HFFc6 (cell line): ENCODE measurements around the gene GNB3. TPM values are rescaled to one million over a fixed set of nuclear protein-coding genes. Genes with fewer than 3 reads are reported as not detected.
A peak's percentile ranks its signal among the peaks of the same experiment; 100 is the strongest.
"Not testable (repeated sequence)": the region's sequence is repeated elsewhere in the genome, so short reads cannot be mapped to it uniquely, and the experiment has no call there.

Experiments
- DNase-seq: peaks from one replicate; pipeline ENCODE4 v3.0.0-alpha.2; 2018
- H3K27ac Mint-ChIP-seq: 2 replicates; pipeline ENCODE4 v1.8.0; 2020; ENCODE audit warnings: mild to moderate bottlenecking, mixed read lengths
- H3K27me3 Mint-ChIP-seq: 2 replicates; pipeline ENCODE4 v1.8.0; 2021; ENCODE audit warnings: mild to moderate bottlenecking, moderate library complexity, mixed read lengths; ENCODE audit not compliant: insufficient read depth
- H3K36me3 Mint-ChIP-seq: 2 replicates; pipeline ENCODE4 v1.8.0; 2021; ENCODE audit warnings: low read depth, mixed read lengths
- H3K4me1 Mint-ChIP-seq: 2 replicates; pipeline ENCODE4 v1.8.0; 2020; ENCODE audit warnings: low read depth, mixed read lengths
- H3K4me3 Mint-ChIP-seq: 2 replicates; pipeline ENCODE4 v1.8.0; 2020; ENCODE audit warnings: mild to moderate bottlenecking, moderate library complexity, mixed read lengths
- H3K9me3 Mint-ChIP-seq: 2 replicates; pipeline ENCODE4 v1.8.0; 2020; ENCODE audit warnings: mild to moderate bottlenecking, mixed read lengths
- total RNA-seq, 6 experiments: library from RNA; stranded (reverse); fragmentation: NEBNext Ultra II Directional; extraction: Animal tissue kit (Norgen Biotek cat#: 25700); gene quantifications; 2 replicates in 1 of 6; 3 replicates in 5 of 6; pipeline ENCODE4 v1.2.3, GENCODE V29; 2021
- TF ChIP-seq, protein P1 (sequence below): fragments of 200-600 bp; sonication (generic); IDR thresholded peaks from 2 replicates; pipeline ENCODE4 v1.5.0; 2021; ENCODE audit warnings: antibody characterized with exemption, mild to moderate bottlenecking

Gene GNB3
- total RNA-seq, 6 experiments from 2014 or later, result 4.3 to 7.2 (median 6.3) TPM

DNA sequence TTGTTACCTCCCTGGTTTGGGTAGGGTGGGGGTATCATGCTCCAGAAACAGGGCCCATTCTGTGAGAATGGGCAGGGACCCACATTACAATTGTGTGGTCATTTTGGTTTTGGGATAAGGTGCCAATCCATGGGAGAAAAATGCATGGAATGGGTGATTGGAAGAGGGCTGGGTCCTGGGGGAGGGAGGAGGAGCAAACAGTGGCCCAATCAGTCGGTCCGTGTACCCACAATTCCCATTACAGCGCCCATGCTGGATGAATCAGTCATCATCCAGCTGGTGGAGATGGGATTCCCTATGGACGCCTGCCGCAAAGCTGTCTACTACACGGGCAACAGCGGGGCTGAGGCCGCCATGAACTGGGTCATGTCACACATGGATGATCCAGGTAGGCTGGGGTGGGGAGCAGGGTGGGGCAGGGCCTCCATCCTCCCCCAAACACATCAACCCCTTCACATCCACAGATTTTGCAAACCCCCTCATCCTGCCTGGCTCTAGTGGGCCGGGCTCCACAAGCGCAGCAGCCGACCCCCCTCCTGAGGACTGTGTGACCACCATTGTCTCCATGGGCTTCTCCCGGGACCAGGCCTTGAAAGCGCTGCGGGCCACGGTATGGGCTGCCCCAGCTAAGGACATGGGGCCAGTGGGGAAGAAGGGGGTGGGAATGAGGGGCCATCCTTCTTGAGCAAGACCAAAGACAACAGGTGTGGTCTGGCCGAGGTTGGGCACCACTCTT, 23.0 kb downstream of the GNB3 start:
- H3K4me3 Mint-ChIP-seq, result no peak overlapping the region

DNA sequence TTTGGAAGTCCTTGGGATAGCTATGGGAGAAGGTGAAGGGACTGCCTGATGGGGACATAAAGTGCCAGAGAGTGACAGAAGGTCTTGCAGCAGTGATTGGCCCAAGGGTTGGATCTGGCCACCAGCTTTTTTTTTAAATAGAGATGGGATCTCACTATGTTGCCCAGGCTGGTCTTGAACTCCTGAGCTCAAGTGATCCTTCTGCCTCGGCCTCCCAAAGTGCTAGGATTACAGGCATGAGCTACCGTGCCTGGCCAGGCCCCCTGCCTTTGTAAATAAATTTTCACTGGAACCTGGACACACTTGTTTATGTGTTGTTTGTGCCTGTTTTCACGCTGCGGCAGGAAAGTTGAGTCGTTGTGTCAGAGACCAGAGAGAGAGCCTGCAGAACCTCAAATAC, 24.6 kb downstream of the GNB3 start:
- Mint-ChIP-seq H3K4me1 (peaks cover 33% of the 10 kb centered on the region), H3K36me3 (peaks cover 68% of the 10 kb centered on the region), H3K27me3 (peaks cover 17% of the 10 kb centered on the region)
- H3K27ac Mint-ChIP-seq, H3K9me3 Mint-ChIP-seq, H3K4me3 Mint-ChIP-seq, DNase-seq: not testable (repeated sequence)

More for the DNA sequence above, 23.0 kb downstream of the GNB3 start:
- peaks cover 13% of the 10 kb centered on the region for H3K27me3 Mint-ChIP-seq
- DNase-seq, result no peak
- H3K36me3 Mint-ChIP-seq, result peaks cover 60% of the 10 kb centered on the region
- TF ChIP-seq, protein P1, sequence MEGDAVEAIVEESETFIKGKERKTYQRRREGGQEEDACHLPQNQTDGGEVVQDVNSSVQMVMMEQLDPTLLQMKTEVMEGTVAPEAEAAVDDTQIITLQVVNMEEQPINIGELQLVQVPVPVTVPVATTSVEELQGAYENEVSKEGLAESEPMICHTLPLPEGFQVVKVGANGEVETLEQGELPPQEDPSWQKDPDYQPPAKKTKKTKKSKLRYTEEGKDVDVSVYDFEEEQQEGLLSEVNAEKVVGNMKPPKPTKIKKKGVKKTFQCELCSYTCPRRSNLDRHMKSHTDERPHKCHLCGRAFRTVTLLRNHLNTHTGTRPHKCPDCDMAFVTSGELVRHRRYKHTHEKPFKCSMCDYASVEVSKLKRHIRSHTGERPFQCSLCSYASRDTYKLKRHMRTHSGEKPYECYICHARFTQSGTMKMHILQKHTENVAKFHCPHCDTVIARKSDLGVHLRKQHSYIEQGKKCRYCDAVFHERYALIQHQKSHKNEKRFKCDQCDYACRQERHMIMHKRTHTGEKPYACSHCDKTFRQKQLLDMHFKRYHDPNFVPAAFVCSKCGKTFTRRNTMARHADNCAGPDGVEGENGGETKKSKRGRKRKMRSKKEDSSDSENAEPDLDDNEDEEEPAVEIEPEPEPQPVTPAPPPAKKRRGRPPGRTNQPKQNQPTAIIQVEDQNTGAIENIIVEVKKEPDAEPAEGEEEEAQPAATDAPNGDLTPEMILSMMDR, result no peak
- H3K4me1 Mint-ChIP-seq, result peaks cover 18% of the 10 kb centered on the region
- H3K9me3 Mint-ChIP-seq, result no peaks in the 10 kb centered on the region
- peak overlapping the region; percentile 55 for H3K27ac Mint-ChIP-seq

DNA sequence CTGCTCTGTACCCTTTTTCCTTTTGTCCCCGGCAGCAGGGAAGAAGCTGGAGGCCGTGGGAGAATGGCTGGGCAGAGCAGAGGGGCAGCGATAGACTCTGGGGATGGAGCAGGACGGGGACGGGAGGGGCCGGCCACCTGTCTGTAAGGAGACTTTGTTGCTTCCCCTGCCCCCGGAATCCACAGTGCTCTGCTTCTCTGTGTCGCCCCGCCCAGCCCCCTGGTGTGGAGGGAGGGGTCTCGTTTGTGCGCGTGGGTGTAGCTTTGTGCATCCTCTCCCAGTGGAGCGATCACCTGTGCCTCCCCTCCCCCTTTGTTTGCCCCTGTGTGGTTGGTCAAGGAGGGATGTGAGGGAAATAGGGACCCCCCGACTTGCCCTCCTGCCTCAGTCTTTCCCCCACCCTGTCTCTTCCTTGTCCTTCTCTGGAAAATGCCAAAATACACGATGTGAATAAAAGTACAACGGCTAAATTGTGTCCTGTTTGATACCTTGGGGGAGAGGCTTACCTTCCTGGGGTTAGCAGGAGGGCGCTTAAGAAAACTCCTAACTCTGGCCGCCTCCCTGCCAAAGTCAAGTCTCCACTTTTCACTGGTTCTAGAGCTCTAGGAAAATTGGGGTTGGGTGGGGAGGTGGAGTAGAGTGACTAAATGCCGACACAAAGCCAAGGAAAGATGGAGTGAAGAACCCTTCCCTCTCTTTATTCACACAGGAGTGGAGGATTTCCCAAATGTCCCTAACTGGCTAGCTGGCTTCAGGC, 25.6 kb downstream of the GNB3 start:
- peak overlapping the region; percentile 90 for H3K27ac Mint-ChIP-seq
- H3K9me3 Mint-ChIP-seq, result no peaks in the 10 kb centered on the region
- H3K4me3 Mint-ChIP-seq, result peak overlapping the region; percentile 97
- H3K27me3 Mint-ChIP-seq, result peaks cover 17% of the 10 kb centered on the region
- TF ChIP-seq, protein P1, result no peak
- peaks cover 44% of the 10 kb centered on the region for H3K4me1 Mint-ChIP-seq
- DNase-seq, result no peak
- H3K36me3 Mint-ChIP-seq, result peaks cover 62% of the 10 kb centered on the region

DNA sequence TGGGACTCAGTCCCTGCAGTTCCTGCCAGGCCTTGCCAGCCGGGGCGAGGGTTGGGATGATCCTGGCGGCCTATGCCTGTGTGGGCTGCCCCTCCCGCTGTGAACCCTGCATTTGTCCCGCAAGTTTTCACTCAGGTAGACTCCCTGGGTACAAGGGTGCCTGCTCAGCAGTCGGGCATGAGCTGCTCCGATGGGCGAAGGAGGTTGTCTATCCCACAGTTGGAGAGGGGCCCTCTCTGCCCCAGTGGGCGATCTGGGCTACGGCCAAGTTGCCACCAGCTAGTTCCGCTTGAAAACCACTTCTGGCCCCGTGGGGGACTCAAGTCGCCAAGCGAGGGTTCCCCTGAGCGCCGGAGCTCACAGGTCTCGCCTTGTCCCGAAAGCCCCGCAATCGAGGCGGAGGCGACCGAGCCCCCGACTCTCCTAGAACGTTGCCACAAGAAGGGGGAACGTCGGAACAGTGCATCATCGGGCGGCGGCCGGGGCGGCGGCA, 26.2 kb downstream of the GNB3 start:
- H3K4me3 Mint-ChIP-seq, result peak overlapping the region; percentile 97
- H3K4me1 Mint-ChIP-seq, result peaks cover 50% of the 10 kb centered on the region
- H3K9me3 Mint-ChIP-seq, result no peaks in the 10 kb centered on the region
- DNase-seq, result no peak
- H3K27ac Mint-ChIP-seq, result peak overlapping the region; percentile 90
- TF ChIP-seq, protein P1, result no peak
- H3K27me3 Mint-ChIP-seq, result peaks cover 17% of the 10 kb centered on the region
- H3K36me3 Mint-ChIP-seq, result peaks cover 63% of the 10 kb centered on the region

DNA sequence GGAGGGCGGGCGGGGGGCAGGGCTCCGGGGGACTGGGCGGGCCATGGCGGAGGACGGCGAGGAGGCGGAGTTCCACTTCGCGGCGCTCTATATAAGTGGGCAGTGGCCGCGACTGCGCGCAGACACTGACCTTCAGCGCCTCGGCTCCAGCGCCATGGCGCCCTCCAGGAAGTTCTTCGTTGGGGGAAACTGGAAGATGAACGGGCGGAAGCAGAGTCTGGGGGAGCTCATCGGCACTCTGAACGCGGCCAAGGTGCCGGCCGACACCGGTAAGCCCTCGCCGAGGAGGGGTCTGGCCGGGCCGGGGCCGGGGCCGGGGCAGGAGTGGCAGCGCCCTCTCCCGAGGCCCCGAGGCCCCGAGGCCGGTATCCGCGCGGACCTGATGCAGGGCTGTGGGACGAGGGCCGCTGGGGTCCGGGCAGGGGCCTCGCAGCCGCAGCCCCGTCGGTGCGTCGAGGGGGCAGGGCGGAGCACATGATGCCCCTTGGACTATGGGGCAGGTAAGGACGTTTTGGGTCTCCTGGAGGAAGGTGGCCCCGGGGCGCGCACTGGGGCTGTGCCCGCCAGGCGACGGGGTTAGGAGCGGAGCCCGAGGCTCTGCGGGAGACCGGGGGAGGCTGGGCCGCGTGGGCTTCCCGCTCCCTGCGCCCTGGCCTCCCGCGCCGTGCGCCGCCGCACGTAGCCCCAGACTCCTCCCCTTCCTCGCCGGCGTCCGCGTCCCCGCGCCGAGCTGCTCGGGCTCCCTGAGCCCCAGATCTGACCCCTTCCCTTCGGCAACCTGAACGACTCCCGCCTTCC, 26.9 kb downstream of the GNB3 start, which contains the start of gene TPI1:
TPI1 (plus strand) TSS at position 119 of the 798 bp plus-strand sequence; CDS start at position 155, 36 bp downstream.
- Mint-ChIP-seq H3K27ac (peak within 1 kb of the TSS; percentile 90), H3K27me3 (peaks cover 17% of the 10 kb centered on the region), H3K9me3 (no peaks in the 10 kb centered on the region), H3K4me1 (peaks cover 54% of the 10 kb centered on the region), H3K4me3 (peak within 1 kb of the TSS; percentile 97), H3K36me3 (peaks cover 62% of the 10 kb centered on the region)
- TF ChIP-seq, protein P1, result peak; percentile 48
- DNase-seq, result peak; percentile 79
